ENCODE data around the gene NDST1.
"Not testable (repeated sequence)": the region's sequence is repeated elsewhere in the genome, so short reads cannot be mapped to it uniquely, and the experiment has no call there.

Gene NDST1

DNA sequence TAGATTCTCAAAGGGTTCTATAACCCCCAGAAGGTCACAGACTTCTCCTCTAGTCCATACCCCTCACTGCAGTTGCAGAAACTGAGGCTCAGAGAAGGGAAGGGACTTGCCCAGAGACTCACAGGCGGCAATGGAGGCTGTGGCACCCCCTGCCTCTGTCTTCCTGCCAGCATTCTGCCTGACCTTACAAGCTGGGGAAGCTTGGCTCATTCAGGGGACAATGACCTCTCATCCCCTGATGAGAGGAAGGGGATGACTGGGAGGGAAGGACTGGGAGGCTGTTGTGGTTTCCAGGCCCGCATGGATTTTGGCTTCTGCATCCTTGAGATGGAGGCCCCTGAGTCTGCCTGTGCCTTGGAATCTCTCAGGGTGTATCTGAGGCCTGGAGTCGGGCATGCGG lies 897 bp downstream of the NDST1 start:
- no peak for DNase-seq

- DNase-seq = no peak
Measured at GRCh38 chr5:150509992-150510391, 2.1 kb downstream of the NDST1 start.

- DNase-seq = no peak
Measured at GRCh38 chr5:150510460-150511263, 2.7 kb downstream of the NDST1 start.

GRCh38 chr5:150511578-150512367 lies 3.8 kb downstream of the NDST1 start:
- DNase-seq = no peak

DNA sequence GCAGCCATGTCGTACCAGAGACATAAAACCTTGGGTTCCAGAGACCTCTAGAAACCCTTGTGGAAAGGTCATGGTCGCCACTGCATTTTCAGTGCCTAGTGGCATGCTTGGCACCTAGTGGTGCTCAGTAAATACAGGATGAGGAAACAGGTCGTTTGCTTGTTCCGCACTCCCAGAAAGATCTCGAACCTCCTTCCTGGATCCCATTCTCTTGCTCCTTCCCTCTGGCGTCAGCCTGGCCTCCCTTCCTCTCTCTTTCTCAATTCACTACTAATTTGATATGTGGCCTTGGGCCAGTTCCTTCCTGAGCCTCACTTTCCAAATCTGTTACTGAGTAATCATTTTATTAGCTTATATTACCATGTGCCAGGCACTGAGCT lies 4.4 kb downstream of the NDST1 start:
- DNase-seq = no peak

DNA sequence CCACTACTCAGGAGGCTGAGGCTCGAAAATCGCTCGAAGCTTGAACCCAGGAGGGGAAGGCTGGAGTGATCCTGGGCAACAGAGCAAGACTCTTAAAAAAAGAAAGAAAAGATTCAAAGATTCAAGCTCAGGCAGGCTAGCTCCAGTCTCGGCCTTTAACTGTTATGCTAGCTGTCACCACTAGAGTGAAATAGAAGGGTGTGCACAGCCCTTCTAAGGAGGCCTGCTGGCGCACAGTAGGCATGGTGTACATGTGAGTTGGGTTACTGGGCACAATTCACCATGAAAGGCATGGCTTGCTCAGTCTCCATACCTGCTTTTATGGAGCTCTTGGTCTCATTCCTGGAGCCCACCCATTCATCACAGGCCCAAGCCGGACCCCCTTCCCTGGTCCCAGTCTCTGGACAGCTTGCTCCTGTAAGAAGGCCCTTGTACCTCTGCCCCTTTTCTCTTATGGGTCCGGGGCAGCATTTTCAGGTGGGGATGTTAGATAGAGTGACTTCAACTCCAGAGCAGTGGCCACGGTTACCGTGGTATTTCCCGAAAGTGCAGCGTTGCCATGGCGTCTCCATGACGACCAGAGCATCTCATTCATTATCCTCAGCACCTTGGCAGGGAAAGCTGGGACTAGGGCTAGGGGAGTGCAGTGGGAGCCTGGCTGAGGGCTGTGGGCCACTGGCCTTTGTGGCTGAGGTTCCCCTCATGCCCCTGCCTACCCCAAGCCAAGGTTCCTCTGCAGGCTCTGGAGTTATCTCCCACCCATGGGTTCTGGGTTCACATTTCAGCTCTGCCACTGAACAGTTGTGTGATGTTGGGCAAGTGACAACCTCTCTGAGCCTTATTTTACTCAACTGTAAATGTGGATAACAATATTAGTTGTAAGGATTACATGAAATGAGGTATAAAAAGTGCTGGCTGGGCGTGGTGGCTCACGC lies 5.7 kb downstream of the NDST1 start:
- DNase-seq = no peak

GRCh38 chr5:150514708-150515211 lies 6.8 kb downstream of the NDST1 start:
- no peak for DNase-seq

- DNase-seq = no peak
Measured at GRCh38 chr5:150515446-150515845, 7.5 kb downstream of the NDST1 start.

- no peak for DNase-seq
Measured at GRCh38 chr5:150516011-150516410, 8.1 kb downstream of the NDST1 start.

- no peak for DNase-seq
Measured at GRCh38 chr5:150517272-150518152, 9.6 kb downstream of the NDST1 start.

DNA sequence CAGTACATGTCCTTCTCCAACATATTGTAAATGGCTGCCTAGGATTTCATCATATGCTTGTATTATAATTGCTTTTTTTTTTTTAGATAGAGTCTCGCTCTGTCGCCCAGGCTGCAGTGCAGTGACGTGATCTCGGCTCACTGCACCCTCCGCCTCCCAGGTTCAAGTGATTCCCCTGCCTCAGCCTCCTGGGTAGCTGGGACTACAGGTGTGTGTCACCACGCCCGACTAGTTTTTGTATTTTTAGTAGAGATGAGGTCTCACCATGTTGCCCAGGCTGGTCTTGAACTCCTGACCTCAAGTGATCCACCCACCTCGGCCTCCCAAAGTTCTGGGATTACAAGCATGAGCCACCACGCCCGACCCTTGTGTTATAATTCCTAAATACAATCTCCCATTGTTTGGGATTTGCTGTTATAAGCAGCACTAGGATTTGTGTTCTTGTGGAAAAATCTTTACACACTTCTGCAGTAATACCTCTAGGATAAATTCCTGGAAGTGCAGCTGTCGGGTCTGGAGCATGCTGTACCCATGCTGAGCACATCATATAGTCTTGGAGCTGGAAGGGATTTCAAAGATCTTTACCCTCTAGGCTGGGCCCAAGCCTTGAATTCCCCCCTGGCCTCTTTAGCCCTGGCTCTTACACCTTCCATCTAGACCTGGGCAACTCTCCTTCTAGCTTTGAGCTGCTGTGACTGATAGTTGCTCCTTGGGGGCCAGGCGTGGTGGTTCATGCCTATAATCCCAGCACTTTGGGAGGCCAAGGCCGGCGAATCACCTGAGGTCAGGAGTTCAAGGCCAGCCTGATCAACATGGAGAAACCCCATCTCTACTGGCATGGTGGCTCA lies 11.0 kb downstream of the NDST1 start:
- DNase-seq = not testable (repeated sequence)

DNA sequence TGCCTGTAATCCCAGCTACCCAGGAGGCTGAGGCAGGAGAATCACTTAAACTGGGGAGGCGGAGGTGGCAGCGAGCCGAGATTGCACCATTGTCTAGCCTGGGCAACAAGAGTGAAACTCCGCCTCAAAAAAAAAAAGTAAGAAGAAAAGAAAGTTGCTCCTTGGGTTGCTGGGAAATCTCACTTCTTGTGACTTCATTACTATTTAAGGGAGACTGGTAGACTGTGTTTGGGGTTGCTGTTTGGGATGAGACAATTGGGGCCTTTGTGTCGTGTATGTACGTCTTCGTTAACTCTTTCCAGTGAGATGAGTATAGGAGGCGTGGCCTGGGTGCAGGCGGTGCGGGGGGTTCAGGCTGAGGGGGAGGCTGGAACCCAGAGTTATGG lies 11.6 kb downstream of the NDST1 start:
- no peak for DNase-seq

GRCh38 chr5:150519978-150520377 lies 12.0 kb downstream of the NDST1 start:
- DNase-seq = no peak

- DNase-seq = no peak
Measured at GRCh38 chr5:150520747-150521521, 13.0 kb downstream of the NDST1 start.

- no peak for DNase-seq
Measured at GRCh38 chr5:150521522-150521817, 13.5 kb downstream of the NDST1 start.

DNA sequence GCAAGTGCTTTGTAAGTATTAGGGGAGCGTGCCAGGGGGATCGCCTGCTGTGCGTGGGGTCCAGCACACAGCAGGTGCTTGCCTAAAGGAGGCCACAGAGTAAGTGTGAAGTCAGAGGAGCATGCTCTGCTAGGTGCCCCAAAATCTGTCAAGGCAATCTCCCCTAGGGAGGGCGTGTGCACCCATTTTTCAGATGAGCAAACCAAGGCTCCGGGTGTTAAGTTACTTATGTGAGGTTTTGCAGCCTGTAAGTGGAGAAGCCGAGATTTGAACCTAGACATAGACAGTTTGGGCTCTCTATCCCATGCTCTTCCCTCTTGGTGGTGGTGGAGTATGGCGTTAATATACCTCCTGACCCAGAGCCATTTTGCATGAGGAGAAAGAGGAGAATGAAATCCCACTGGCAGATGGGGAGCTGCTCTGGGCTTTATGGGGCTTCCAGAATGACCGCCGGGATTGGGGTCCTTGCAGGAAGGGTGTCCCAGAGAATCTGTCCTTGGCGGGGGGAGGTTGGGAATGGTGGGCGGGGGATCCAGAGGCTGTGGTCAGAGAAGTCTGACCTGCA lies 14.1 kb downstream of the NDST1 start:
- no peak for DNase-seq

- no peak for DNase-seq
Measured at GRCh38 chr5:150522504-150523414, 14.8 kb downstream of the NDST1 start.

- no peak for DNase-seq
Measured at GRCh38 chr5:150523472-150524350, 15.8 kb downstream of the NDST1 start.
